NK-92 (cell line): Measurements from ENCODE around the gene GALE.
"Not testable (repeated sequence)": the region's sequence is repeated elsewhere in the genome, so short reads cannot be mapped to it uniquely, and the experiment has no call there.

ENCODE experiments used
- DNase-seq: peaks from one replicate; lab custom pipeline; 2025; ENCODE audit not compliant: unreplicated experiment; lab: John Stamatoyannopoulos, UW

Gene GALE

GRCh38 chr1:23793018-23793781, 7.4 kb downstream of the GALE start:
- no peak for DNase-seq

- DNase-seq = no peak
These were observed 8.2 kb downstream of the GALE start for GRCh38 chr1:23792151-23792945.

GRCh38 chr1:23791516-23792047, 9.0 kb downstream of the GALE start:
- DNase-seq = no peak

- DNase-seq = no peak
These were observed 9.6 kb downstream of the GALE start, which contains the start of gene LYPLA2 for GRCh38 chr1:23790696-23791515. Gene LYPLA2, plus strand, starts transcription at chr1:23791145. Its CDS starts 1,538 bp downstream, at chr1:23792683.

- no peak for DNase-seq
These were observed 11.9 kb downstream of the GALE start for GRCh38 chr1:23788695-23789094.

GRCh38 chr1:23787701-23788100, 12.9 kb downstream of the GALE start:
- DNase-seq = no peak

GRCh38 chr1:23784846-23785245, 15.7 kb downstream of the GALE start:
- DNase-seq = no peak

GRCh38 chr1:23783141-23783540, 17.4 kb downstream of the GALE start:
- DNase-seq = not testable (repeated sequence)

DNA sequence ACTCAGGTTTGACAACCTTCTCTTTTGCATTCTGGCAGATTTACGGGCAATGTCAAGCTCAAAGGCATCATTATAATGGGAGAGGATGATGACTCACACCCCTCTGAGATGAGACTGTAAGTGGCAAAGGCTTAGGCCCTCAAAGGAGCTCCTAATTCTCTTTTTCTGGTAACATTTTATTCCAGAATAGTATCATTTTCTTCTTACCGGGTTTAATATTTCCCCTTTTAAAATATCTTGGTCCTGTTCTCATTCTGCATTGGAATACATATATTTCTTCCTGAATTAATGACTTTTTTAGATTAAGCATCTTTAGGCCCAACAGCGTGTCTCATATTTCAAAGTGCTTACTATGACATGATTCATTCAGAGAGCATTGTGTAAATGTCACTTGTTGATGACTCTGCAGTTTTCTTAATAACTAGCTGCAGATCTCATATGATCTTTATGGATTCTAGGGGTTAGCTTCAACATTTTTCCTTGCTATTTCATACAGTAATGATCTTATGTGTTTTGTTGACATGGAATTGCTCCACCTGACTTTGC, 20.7 kb downstream of the GALE start:
- no peak for DNase-seq

DNA sequence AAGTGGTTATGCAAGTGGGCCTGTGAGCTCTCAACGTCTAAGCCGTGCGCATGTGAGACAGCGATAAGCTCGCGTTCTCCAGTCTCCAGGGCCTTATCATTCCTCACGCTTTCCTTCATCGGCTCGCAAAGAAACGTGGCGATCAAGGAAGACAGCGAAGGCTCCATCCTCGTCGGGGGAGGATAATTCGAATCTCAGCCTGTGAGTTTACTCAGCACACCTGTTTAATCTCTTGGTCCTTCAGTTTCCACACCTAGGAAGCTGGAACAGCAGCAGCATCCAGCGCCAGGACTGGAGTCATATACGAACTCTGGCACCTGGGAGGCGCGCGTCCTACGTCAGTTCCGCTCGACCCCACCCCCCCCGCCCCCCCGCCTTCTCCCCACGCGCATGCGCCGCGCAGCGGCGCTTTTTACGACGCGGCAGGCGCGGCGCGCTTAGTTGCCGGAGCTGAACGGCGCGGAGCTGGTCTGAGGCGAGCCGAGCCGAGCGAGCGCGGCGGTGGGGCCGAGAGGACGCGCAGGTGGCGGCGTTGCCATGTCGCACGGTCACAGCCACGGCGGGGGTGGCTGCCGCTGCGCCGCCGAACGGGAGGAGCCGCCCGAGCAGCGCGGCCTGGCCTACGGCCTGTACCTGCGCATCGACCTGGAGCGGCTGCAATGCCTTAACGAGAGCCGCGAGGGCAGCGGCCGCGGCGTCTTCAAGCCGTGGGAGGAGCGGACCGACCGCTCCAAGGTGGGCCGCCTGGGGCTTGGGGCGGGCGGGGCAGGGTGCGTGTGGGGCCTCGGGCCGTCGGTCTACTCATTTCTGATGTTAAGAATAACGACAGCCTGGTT, 22.4 kb downstream of the GALE start, which contains the start of gene PITHD1:
TSS of gene PITHD1 (plus strand) at position 440 of the 836 bp plus-strand sequence. CDS start at position 538, 98 bp downstream.
- peak; percentile 15 for DNase-seq

- no peak for DNase-seq
These were observed 24.3 kb downstream of the GALE start for GRCh38 chr1:23776217-23776616.

- no peak for DNase-seq
These were observed 26.2 kb downstream of the GALE start for GRCh38 chr1:23774174-23774880.

- DNase-seq = no peak
These were observed 27.7 kb downstream of the GALE start for GRCh38 chr1:23772854-23773242.

GRCh38 chr1:23772049-23772853, 28.3 kb downstream of the GALE start:
- DNase-seq = peak; percentile 31

- DNase-seq = no peak
These were observed 31.8 kb downstream of the GALE start for GRCh38 chr1:23768733-23769132.

- DNase-seq = no peak
These were observed 37.4 kb downstream of the GALE start for GRCh38 chr1:23763041-23763577.

GRCh38 chr1:23759277-23759676, 41.3 kb downstream of the GALE start:
- DNase-seq = no peak

GRCh38 chr1:23757812-23758211, 42.7 kb downstream of the GALE start:
- DNase-seq = no peak
